HepG2 (cell line): Measurements from ENCODE around the gene IFNG-AS1.

Source experiments
- FOXA1 ChIP-seq, 2 experiments: fragments of 450-650 bp in 1 of 2; sonication (generic) in 1 of 2; formaldehyde crosslinking in 1 of 2; IDR thresholded peaks; 2 replicates each; pipeline versions ENCODE4 v1.4.0 to v1.6.1; 2016 to 2020; ENCODE audit warnings: missing genetic modification reagents in 1 of 2
- MYC ChIP-seq: sonication (generic); formaldehyde crosslinking; IDR thresholded peaks from 2 replicates; pipeline ENCODE4 v1.9.0; 2021; ENCODE audit warnings: missing genetic modification reagents, borderline replicate concordance
- NPAS2 ChIP-seq: sonication (generic); formaldehyde crosslinking; IDR thresholded peaks from 2 replicates; pipeline ENCODE4 v1.8.0; 2022; ENCODE audit warnings: mild to moderate bottlenecking, missing genetic modification reagents, borderline replicate concordance
- PHF20 ChIP-seq: sonication (generic); formaldehyde crosslinking; IDR thresholded peaks from 2 replicates; pipeline ENCODE4 v1.5.0; 2020; ENCODE audit warnings: mild to moderate bottlenecking, missing genetic modification reagents
- SIN3B ChIP-seq: fragments of 150-350 bp; IDR thresholded peaks from 2 replicates; pipeline ENCODE4 v1.6.1; 2014; ENCODE audit warnings: low read length
- SMARCC2 ChIP-seq: fragments of 450-650 bp; IDR thresholded peaks from 2 replicates; pipeline ENCODE4 v1.6.1; 2017; ENCODE audit warnings: antibody characterized with exemption, mild to moderate bottlenecking
- TCF7L2 ChIP-seq: IDR thresholded peaks from 2 replicates; pipeline ENCODE4 v1.6.1; 2011; ENCODE audit warnings: mild to moderate bottlenecking, low read depth, low read length, moderate library complexity
- TF ChIP-seq, protein P1 (sequence below): IDR thresholded peaks from 2 replicates; pipeline ENCODE4 v1.4.0; 2020; ENCODE audit warnings: mild to moderate bottlenecking, missing genetic modification reagents
- TF ChIP-seq, protein P2 (sequence below): sonication (generic); formaldehyde crosslinking; IDR thresholded peaks from 2 replicates; pipeline ENCODE4 v1.9.0; 2021; ENCODE audit warnings: missing genetic modification reagents, borderline replicate concordance

DNA sequence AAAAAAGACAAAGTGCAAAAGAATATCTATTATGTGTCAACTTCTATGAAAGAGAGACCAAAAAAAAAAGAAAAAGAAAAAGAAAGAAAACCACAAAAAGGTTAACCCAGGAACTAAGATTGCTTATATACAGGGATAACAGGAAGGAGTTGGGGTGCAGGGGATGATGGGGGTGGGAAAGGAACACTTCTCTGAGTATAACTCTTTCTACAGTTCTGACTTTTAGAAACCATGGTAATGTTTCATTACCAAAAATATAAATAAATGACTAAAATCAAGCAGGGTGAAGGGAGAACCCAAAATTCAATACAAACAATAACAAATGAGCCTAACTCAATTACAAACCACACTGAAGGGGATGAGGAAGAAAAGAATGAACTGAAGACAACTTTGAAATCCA lies 9.1 kb downstream of the IFNG-AS1 start:
- no peak for TF ChIP-seq TCF7L2
- TF ChIP-seq, protein P1, sequence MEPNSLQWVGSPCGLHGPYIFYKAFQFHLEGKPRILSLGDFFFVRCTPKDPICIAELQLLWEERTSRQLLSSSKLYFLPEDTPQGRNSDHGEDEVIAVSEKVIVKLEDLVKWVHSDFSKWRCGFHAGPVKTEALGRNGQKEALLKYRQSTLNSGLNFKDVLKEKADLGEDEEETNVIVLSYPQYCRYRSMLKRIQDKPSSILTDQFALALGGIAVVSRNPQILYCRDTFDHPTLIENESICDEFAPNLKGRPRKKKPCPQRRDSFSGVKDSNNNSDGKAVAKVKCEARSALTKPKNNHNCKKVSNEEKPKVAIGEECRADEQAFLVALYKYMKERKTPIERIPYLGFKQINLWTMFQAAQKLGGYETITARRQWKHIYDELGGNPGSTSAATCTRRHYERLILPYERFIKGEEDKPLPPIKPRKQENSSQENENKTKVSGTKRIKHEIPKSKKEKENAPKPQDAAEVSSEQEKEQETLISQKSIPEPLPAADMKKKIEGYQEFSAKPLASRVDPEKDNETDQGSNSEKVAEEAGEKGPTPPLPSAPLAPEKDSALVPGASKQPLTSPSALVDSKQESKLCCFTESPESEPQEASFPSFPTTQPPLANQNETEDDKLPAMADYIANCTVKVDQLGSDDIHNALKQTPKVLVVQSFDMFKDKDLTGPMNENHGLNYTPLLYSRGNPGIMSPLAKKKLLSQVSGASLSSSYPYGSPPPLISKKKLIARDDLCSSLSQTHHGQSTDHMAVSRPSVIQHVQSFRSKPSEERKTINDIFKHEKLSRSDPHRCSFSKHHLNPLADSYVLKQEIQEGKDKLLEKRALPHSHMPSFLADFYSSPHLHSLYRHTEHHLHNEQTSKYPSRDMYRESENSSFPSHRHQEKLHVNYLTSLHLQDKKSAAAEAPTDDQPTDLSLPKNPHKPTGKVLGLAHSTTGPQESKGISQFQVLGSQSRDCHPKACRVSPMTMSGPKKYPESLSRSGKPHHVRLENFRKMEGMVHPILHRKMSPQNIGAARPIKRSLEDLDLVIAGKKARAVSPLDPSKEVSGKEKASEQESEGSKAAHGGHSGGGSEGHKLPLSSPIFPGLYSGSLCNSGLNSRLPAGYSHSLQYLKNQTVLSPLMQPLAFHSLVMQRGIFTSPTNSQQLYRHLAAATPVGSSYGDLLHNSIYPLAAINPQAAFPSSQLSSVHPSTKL (CRISPR knock-in tag), result no peak
- no peak for TF ChIP-seq PHF20 (CRISPR knock-in tag)
- TF ChIP-seq MYC (CRISPR knock-in tag), result no peak
- TF ChIP-seq NPAS2 (CRISPR knock-in tag), result no peak
- no peak for TF ChIP-seq FOXA1 (IDR thresholded peaks at IDR 0.05)
- TF ChIP-seq FOXA1 (CRISPR knock-in tag; IDR thresholded peaks at IDR 0.05), result no peak
- no peak for TF ChIP-seq SMARCC2
- TF ChIP-seq, protein P2, sequence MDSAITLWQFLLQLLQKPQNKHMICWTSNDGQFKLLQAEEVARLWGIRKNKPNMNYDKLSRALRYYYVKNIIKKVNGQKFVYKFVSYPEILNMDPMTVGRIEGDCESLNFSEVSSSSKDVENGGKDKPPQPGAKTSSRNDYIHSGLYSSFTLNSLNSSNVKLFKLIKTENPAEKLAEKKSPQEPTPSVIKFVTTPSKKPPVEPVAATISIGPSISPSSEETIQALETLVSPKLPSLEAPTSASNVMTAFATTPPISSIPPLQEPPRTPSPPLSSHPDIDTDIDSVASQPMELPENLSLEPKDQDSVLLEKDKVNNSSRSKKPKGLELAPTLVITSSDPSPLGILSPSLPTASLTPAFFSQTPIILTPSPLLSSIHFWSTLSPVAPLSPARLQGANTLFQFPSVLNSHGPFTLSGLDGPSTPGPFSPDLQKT (CRISPR knock-in tag), result no peak
- TF ChIP-seq SIN3B, result no peak
